Peyer's patch (tissue), 4 donors: ENCODE measurements around the gene DNAH8. TPM values are rescaled to one million over a fixed set of nuclear protein-coding genes. Genes with fewer than 3 reads are reported as not detected.

Experiments used
- DNase-seq, 3 donors: peaks; one replicate each; pipeline ENCODE4 v3.0.0-alpha.2; 2017 to 2019
- H3K27ac ChIP-seq, 4 donors: fragments of 200-600 bp; sonication (generic); one replicate each; pipeline ENCODE4 v1.5.1; 2016 to 2019
- H3K27me3 ChIP-seq, 2 donors: fragments of 200-600 bp; sonication (generic); one replicate each; pipeline ENCODE4 v1.5.1; 2019
- H3K36me3 ChIP-seq, 3 donors: fragments of 200-600 bp; sonication (generic); one replicate each; pipeline ENCODE4 v1.5.1; 2016 to 2019
- H3K4me1 ChIP-seq, 4 donors: fragments of 200-600 bp; sonication (generic); one replicate each; pipeline ENCODE4 v1.5.1; 2016 to 2019
- H3K4me3 ChIP-seq, 4 donors: fragments of 200-600 bp; sonication (generic); 1 replicate in 3 of 4; 2 replicates in 1 of 4; pipeline ENCODE4 v1.5.1; 2016 to 2019; ENCODE audit warnings: mild to moderate bottlenecking in 1 of 4
- H3K9me3 ChIP-seq, 4 donors: fragments of 200-600 bp; sonication (generic); one replicate each; pipeline ENCODE4 v1.5.1; 2016 to 2019; ENCODE audit warnings: mild to moderate bottlenecking in 1 of 4
- CTCF ChIP-seq, 6 experiments: fragments of 450-650 bp in 4 of 6; fragments of 200-600 bp in 2 of 6; sonication (generic) in 1 of 6; IDR thresholded peaks; one replicate each; pipeline ENCODE4 v1.5.1; 2017 to 2019; ENCODE audit warnings: antibody characterized with exemption in 6 of 6, mild to moderate bottlenecking in 3 of 6, moderate library complexity in 1 of 6
- POLR2A ChIP-seq, 2 donors: fragments of 450-650 bp; IDR thresholded peaks; one replicate each; pipeline ENCODE4 v1.5.1; 2017; ENCODE audit warnings: antibody characterized with exemption in 2 of 2, mild to moderate bottlenecking in 2 of 2, moderate library complexity in 2 of 2
- total RNA-seq, 4 donors: library from RNA; depleted of rRNA; stranded (reverse); fragments of >200 nt; gene quantifications; one replicate each; pipeline ENCODE4 v1.1.0, GENCODE V29; 2016

DNAH8 gene
- total RNA-seq, 4 donors from 2014 or later, result 0.83 TPM; not detected in 3

- TF ChIP-seq CTCF (IDR thresholded peaks at IDR 0.05), result no peak
- Histone ChIP-seq H3K36me3 (no peaks in the 10 kb centered on the region), H3K9me3 (no peaks in the 10 kb centered on the region), H3K4me3 (no peak overlapping the region), H3K27ac (no peak overlapping the region), H3K4me1 (no peaks in the 10 kb centered on the region), H3K27me3 (no peaks in the 10 kb centered on the region)
- DNase-seq, result no peak
Observed at GRCh38 chr6:38942965-38943364, 227.9 kb downstream of the DNAH8 start.

DNA sequence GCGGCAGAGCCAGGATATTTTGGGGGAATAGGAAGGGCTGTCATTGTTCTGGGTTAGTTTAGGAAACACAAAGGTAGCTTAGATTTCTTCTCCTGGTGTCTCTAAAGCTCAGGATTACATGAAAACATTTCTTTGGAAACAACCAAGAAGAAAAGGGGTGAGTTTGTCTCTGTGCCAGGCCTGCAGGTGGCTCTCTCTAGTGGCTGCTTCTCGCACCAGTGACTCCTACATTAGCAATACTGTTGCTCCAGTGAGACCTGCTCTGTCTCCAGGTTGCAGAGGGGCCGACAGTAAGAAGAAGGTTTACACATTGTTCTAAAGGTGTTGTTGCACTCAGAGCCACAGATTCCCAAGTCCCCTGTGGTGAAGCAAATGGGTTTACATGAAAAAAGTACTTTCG, 228.9 kb downstream of the DNAH8 start:
- no peaks in the 10 kb centered on the region for H3K9me3 ChIP-seq
- H3K36me3 ChIP-seq, result no peaks in the 10 kb centered on the region
- H3K4me3 ChIP-seq, result no peak overlapping the region
- H3K4me1 ChIP-seq, result no peaks in the 10 kb centered on the region
- no peaks in the 10 kb centered on the region for H3K27me3 ChIP-seq
- no peak for TF ChIP-seq CTCF (IDR thresholded peaks at IDR 0.05)
- no peak for TF ChIP-seq POLR2A (IDR thresholded peaks at IDR 0.05)
- no peak overlapping the region for H3K27ac ChIP-seq
- no peak for DNase-seq

DNA sequence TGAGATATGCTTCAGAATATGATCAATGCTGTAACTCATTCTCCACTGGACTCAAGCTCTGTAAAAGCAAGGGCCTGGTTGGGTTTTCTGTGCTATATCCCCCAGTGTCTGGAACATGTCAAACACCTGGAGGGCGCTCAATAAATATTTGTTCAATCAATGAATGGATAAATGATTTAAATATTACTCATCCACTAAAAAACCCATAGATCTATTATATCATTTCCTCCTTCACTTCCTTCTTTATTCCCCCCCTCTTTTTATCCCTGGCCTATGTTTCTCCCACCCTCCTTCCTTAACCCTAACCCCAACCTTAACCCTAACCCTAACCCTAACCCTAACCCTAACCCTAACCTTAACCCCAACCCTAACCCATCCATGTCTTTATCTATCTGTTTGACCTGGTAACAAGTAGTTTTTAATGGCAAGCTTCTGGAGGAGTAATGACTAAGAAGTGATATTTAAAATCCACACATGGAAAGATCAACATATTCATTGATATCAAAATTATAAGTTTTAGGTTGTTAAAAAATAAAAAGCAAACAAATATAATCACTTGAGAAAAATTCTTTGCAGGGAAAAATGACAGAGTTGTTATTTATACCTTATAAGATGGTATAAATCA, 229.7 kb downstream of the DNAH8 start:
- Histone ChIP-seq H3K36me3 (no peaks in the 10 kb centered on the region), H3K4me1 (no peaks in the 10 kb centered on the region), H3K27me3 (no peaks in the 10 kb centered on the region), H3K9me3 (no peaks in the 10 kb centered on the region), H3K4me3 (no peak overlapping the region), H3K27ac (no peak overlapping the region)
- DNase-seq, result no peak
- TF ChIP-seq POLR2A (IDR thresholded peaks at IDR 0.05), result no peak
- no peak for TF ChIP-seq CTCF (IDR thresholded peaks at IDR 0.05)

GRCh38 chr6:38955861-38956260, 240.8 kb downstream of the DNAH8 start:
- Histone ChIP-seq H3K27me3 (no peaks in the 10 kb centered on the region), H3K36me3 (no peaks in the 10 kb centered on the region)
- DNase-seq, result no peak

GRCh38 chr6:38957426-38957825, 242.3 kb downstream of the DNAH8 start:
- Histone ChIP-seq H3K36me3 (no peaks in the 10 kb centered on the region), H3K4me1 (no peaks in the 10 kb centered on the region), H3K27me3 (no peaks in the 10 kb centered on the region), H3K4me3 (no peak overlapping the region), H3K27ac (no peak overlapping the region), H3K9me3 (peaks cover 0 to 6% (median 0%) of the 10 kb centered on the region in 4 donors)
- DNase-seq, result no peak
- TF ChIP-seq POLR2A (IDR thresholded peaks at IDR 0.05) (no peak), CTCF (IDR thresholded peaks at IDR 0.05) (no peak)

More at GRCh38 chr6:38955861-38956260, 240.8 kb downstream of the DNAH8 start:
- no peaks in the 10 kb centered on the region for H3K4me1 ChIP-seq
- no peak overlapping the region for H3K4me3 ChIP-seq
- H3K27ac ChIP-seq, result no peak overlapping the region
- peaks cover 0 to 6% (median 0%) of the 10 kb centered on the region in 4 donors for H3K9me3 ChIP-seq
- TF ChIP-seq POLR2A (IDR thresholded peaks at IDR 0.05), result no peak
- TF ChIP-seq CTCF (IDR thresholded peaks at IDR 0.05), result no peak

GRCh38 chr6:38959138-38959537, 244.0 kb downstream of the DNAH8 start:
- Histone ChIP-seq H3K4me3 (no peak overlapping the region), H3K4me1 (no peaks in the 10 kb centered on the region), H3K36me3 (no peaks in the 10 kb centered on the region), H3K9me3 (peaks cover 0 to 6% (median 0%) of the 10 kb centered on the region in 4 donors), H3K27me3 (no peaks in the 10 kb centered on the region), H3K27ac (no peak overlapping the region)
- TF ChIP-seq POLR2A (IDR thresholded peaks at IDR 0.05) (no peak), CTCF (IDR thresholded peaks at IDR 0.05) (no peak)
- DNase-seq, result no peak
